ENCODE data around the gene STX18. TPM values are rescaled to one million over a fixed set of nuclear protein-coding genes. Genes with fewer than 3 reads are reported as not detected.

The STX18 gene
- total and polyA plus RNA-seq, 2 of the 13 experiments (the other 11 are each of a cell fraction or from before 2014, with no cell fraction given), result 23.9 to 37.1 TPM

DNA sequence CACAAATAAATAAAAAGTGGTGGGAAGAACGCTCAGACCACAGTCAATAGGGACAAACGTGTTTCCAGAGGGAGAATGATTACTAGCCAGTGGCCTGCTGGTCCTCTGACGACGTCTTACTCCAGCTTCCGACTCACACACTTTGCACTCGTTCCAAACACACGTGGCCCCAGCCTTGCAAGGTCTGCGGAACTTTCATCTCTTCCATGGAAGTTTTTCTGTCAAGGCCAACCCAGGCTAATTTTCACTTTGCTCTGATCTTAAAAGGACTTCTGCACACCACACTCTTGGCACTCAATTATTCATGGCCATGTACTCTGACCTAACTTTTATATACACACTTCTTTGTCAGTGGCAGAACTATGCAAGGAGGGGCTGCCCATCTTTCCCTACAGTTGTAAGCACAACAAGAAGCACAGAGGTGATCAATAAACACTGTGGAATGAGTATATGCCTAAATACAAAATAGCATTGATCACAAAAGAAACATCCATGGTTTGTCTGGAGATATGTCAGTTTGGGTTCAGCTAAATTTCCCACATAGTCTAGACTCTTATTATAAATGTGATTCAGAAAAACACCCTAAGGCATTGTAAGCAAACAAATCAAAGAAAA lies 69.4 kb downstream of the STX18 start (continued):
- TF ChIP-seq, protein P1, sequence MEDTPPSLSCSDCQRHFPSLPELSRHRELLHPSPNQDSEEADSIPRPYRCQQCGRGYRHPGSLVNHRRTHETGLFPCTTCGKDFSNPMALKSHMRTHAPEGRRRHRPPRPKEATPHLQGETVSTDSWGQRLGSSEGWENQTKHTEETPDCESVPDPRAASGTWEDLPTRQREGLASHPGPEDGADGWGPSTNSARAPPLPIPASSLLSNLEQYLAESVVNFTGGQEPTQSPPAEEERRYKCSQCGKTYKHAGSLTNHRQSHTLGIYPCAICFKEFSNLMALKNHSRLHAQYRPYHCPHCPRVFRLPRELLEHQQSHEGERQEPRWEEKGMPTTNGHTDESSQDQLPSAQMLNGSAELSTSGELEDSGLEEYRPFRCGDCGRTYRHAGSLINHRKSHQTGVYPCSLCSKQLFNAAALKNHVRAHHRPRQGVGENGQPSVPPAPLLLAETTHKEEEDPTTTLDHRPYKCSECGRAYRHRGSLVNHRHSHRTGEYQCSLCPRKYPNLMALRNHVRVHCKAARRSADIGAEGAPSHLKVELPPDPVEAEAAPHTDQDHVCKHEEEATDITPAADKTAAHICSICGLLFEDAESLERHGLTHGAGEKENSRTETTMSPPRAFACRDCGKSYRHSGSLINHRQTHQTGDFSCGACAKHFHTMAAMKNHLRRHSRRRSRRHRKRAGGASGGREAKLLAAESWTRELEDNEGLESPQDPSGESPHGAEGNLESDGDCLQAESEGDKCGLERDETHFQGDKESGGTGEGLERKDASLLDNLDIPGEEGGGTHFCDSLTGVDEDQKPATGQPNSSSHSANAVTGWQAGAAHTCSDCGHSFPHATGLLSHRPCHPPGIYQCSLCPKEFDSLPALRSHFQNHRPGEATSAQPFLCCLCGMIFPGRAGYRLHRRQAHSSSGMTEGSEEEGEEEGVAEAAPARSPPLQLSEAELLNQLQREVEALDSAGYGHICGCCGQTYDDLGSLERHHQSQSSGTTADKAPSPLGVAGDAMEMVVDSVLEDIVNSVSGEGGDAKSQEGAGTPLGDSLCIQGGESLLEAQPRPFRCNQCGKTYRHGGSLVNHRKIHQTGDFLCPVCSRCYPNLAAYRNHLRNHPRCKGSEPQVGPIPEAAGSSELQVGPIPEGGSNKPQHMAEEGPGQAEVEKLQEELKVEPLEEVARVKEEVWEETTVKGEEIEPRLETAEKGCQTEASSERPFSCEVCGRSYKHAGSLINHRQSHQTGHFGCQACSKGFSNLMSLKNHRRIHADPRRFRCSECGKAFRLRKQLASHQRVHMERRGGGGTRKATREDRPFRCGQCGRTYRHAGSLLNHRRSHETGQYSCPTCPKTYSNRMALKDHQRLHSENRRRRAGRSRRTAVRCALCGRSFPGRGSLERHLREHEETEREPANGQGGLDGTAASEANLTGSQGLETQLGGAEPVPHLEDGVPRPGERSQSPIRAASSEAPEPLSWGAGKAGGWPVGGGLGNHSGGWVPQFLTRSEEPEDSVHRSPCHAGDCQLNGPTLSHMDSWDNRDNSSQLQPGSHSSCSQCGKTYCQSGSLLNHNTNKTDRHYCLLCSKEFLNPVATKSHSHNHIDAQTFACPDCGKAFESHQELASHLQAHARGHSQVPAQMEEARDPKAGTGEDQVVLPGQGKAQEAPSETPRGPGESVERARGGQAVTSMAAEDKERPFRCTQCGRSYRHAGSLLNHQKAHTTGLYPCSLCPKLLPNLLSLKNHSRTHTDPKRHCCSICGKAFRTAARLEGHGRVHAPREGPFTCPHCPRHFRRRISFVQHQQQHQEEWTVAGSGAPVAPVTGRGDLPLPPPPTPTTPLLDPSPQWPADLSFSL (CRISPR knock-in tag; IDR thresholded peaks at IDR 0.05), result 0 out of 2 replicates have a peak, but pooled peaks have one; percentile 14
- TF ChIP-seq NFE2L1 (CRISPR knock-in tag; IDR thresholded peaks at IDR 0.05; ENCODE audit: borderline replicate concordance), result no peak
- no peak for TF ChIP-seq ZNF615 (CRISPR knock-in tag; IDR thresholded peaks at IDR 0.05; ENCODE audit: borderline replicate concordance)
- peak; percentile 87 for TF ChIP-seq MED1 (CRISPR knock-in tag; IDR thresholded peaks at IDR 0.05)
- no peak for TF ChIP-seq MEIS1 (CRISPR knock-in tag; IDR thresholded peaks at IDR 0.05; ENCODE audit: borderline replicate concordance)
- TF ChIP-seq NBN (conservative IDR thresholded peaks at IDR 0.05), result no peak
- TF ChIP-seq, protein P2, sequence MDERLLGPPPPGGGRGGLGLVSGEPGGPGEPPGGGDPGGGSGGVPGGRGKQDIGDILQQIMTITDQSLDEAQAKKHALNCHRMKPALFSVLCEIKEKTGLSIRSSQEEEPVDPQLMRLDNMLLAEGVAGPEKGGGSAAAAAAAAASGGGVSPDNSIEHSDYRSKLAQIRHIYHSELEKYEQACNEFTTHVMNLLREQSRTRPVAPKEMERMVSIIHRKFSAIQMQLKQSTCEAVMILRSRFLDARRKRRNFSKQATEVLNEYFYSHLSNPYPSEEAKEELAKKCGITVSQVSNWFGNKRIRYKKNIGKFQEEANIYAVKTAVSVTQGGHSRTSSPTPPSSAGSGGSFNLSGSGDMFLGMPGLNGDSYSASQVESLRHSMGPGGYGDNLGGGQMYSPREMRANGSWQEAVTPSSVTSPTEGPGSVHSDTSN (CRISPR knock-in tag; IDR thresholded peaks at IDR 0.05), result no peak
- no peak for TF ChIP-seq PHF8 (CRISPR knock-in tag; IDR thresholded peaks at IDR 0.05)
- TF ChIP-seq, protein P3, sequence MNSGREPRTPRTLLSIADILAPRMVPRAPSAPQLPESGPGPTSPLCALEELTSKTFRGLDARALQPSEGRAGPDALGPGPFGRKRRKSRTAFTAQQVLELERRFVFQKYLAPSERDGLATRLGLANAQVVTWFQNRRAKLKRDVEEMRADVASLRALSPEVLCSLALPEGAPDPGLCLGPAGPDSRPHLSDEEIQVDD (CRISPR knock-in tag; IDR thresholded peaks at IDR 0.05; ENCODE audit: borderline replicate concordance), result no peak
- TF ChIP-seq NR1H2 (CRISPR knock-in tag; IDR thresholded peaks at IDR 0.05; ENCODE audit: borderline replicate concordance, low read depth), result no peak
- TF ChIP-seq XRCC5 (optimal IDR thresholded peaks at IDR 0.05; ENCODE audit: low read length), result no peak
- no peak for TF ChIP-seq RBAK (CRISPR knock-in tag; IDR thresholded peaks at IDR 0.05)

Measured in HepG2 (cell line).